Endothelial cell of umbilical vein (primary cell): ENCODE results near the gene ACLY. TPM values are rescaled to one million over a fixed set of nuclear protein-coding genes. Genes with fewer than 3 reads are reported as not detected.

Experiments used
- BruUV-seq: library from RNA; stranded (reverse); fragments of 400-500 nt; replicated peaks from 2 replicates; lab custom pipeline; 2021; lab: Mats Ljungman, UMichigan
- CTCF ChIA-PET: fragments of 300-600, 350-600 bp; sonication (Branson Sonifier 250); formaldehyde crosslinking; loops from one replicate; lab custom pipeline; 2021; ENCODE audit warnings: antibody characterized with exemption, inconsistent platforms; lab: Charles Lee
- POLR2A ChIA-PET: fragments of 300-600, 350-600 bp; sonication (Branson Sonifier 250); formaldehyde crosslinking; loops from one replicate; lab custom pipeline; 2021; ENCODE audit warnings: antibody characterized with exemption, inconsistent platforms; lab: Charles Lee
- DNase-seq: peaks from one replicate; pipeline ENCODE4 v3.0.0-alpha.2; 2011; ENCODE audit warnings: low read depth, low spot score
- FAIRE-seq: peaks from 2 replicates; lab custom pipeline; 2011; peaks lifted over from hg19 to GRCh38; lab: Jason Lieb, UNC
- H2AFZ ChIP-seq: 2 replicates; pipeline ENCODE4 v1.6.0; 2012; ENCODE audit warnings: low read depth, low read length, control low read depth, inconsistent platforms
- H3K27ac ChIP-seq: 2 replicates; pipeline ENCODE4 v1.5.1; 2011; ENCODE audit warnings: low read depth, mild to moderate bottlenecking, control low read depth, low read length, moderate library complexity; ENCODE audit not compliant: insufficient read depth
- H3K27me3 ChIP-seq, 2 experiments: 2 replicates each; pipeline versions ENCODE4 v1.6.0 to v1.6.1; 2011; ENCODE audit warnings: low read length in 2 of 2, mixed read lengths in 1 of 2; ENCODE audit not compliant: control insufficient read depth in 2 of 2, insufficient read depth in 2 of 2
- H3K36me3 ChIP-seq, 2 experiments: 2 replicates in 1 of 2; 3 replicates in 1 of 2; pipeline ENCODE4 v1.5.1; 2011; ENCODE audit warnings: low read length in 2 of 2, mild to moderate bottlenecking in 1 of 2, moderate library complexity in 1 of 2; ENCODE audit not compliant: control insufficient read depth in 2 of 2, insufficient read depth in 2 of 2; ENCODE audit errors: extremely low read depth in 1 of 2
- H3K4me1 ChIP-seq: 3 replicates; pipeline ENCODE4 v1.5.1; 2011; ENCODE audit warnings: mild to moderate bottlenecking, low read length; ENCODE audit not compliant: control insufficient read depth, insufficient read depth; ENCODE audit errors: extremely low read depth
- H3K4me2 ChIP-seq: 2 replicates; pipeline ENCODE4 v1.6.1; 2011; ENCODE audit warnings: low read length, control low read depth, mixed read lengths; ENCODE audit not compliant: insufficient read depth
- H3K4me3 ChIP-seq, 3 experiments: fragments of 200-600 bp in 1 of 3; sonication (generic), shearing (Covaris generic) in 1 of 3; replicated peaks in 1 of 3; 2 replicates each; pipeline ENCODE4 v1.5.1; 2011 to 2016; ENCODE audit warnings: control low read depth in 3 of 3, low read length in 3 of 3, mild to moderate bottlenecking in 2 of 3, inconsistent platforms in 1 of 3, low read depth in 1 of 3, moderate library complexity in 1 of 3; ENCODE audit not compliant: insufficient read depth in 1 of 3
- H3K79me2 ChIP-seq: 2 replicates; pipeline ENCODE4 v1.6.0; 2012; ENCODE audit warnings: low read length, inconsistent platforms; ENCODE audit not compliant: control insufficient read depth, insufficient read depth
- H3K9ac ChIP-seq: replicated peaks from 2 replicates; pipeline ENCODE3; 2011; ENCODE audit warnings: low read length, control low read depth; ENCODE audit not compliant: insufficient read depth; ENCODE audit errors: extremely low read depth
- H3K9me1 ChIP-seq: replicated peaks from 3 replicates; pipeline ENCODE4 v1.6.0; 2011; ENCODE audit warnings: mild to moderate bottlenecking, low read length; ENCODE audit not compliant: control insufficient read depth, insufficient read depth; ENCODE audit errors: extremely low read depth
- H3K9me3 ChIP-seq: replicated peaks from 2 replicates; pipeline ENCODE4 v1.5.1; 2012; ENCODE audit warnings: low read length, inconsistent platforms; ENCODE audit not compliant: control insufficient read depth, insufficient read depth
- H4K20me1 ChIP-seq: replicated peaks from 2 replicates; pipeline ENCODE3; 2011; ENCODE audit warnings: mild to moderate bottlenecking, low read length; ENCODE audit not compliant: control insufficient read depth, insufficient read depth; ENCODE audit errors: extremely low read depth
- EZH2 ChIP-seq: IDR thresholded peaks from 2 replicates; pipeline ENCODE4 v1.6.1; 2012; ENCODE audit warnings: borderline replicate concordance, low read depth, mild to moderate bottlenecking, moderate library complexity, low read length, inconsistent platforms; ENCODE audit not compliant: severe bottlenecking
- FOS ChIP-seq: IDR thresholded peaks from 2 replicates; pipeline ENCODE4 v1.6.1; 2011; ENCODE audit warnings: mild to moderate bottlenecking, low read length, moderate library complexity, borderline replicate concordance; ENCODE audit not compliant: insufficient read depth
- GATA2 ChIP-seq: IDR thresholded peaks from 2 replicates; pipeline ENCODE4 v1.7.0; 2011; ENCODE audit warnings: low read depth, mild to moderate bottlenecking, moderate library complexity, mixed read lengths, low read length; ENCODE audit not compliant: insufficient read length, insufficient read depth
- JUN ChIP-seq: IDR thresholded peaks from 2 replicates; pipeline ENCODE4 v1.6.1; 2011; ENCODE audit warnings: borderline replicate concordance, low read depth; ENCODE audit not compliant: insufficient read length, insufficient read depth
- MYC ChIP-seq: IDR thresholded peaks from one replicate; pipeline ENCODE4 v1.6.1; 2011; ENCODE audit warnings: mild to moderate bottlenecking, low read depth, low read length
- POLR2A ChIP-seq: IDR thresholded peaks from 2 replicates; pipeline ENCODE4 v1.6.1; 2012; ENCODE audit warnings: low read depth, mild to moderate bottlenecking, control low read depth, low read length
- POLR2AphosphoS5 ChIP-seq: IDR thresholded peaks from 2 replicates; pipeline ENCODE4 v1.6.1; 2012; ENCODE audit warnings: low read depth, mild to moderate bottlenecking, control low read depth, low read length, moderate library complexity; ENCODE audit not compliant: insufficient read depth
- dilution Hi-C: fragments of 300-500 bp; cut with MboI; formaldehyde crosslinking; loops from one replicate; pipeline ENCODE4 v1.15.0; 2019; ENCODE audit warnings: low sequenced_read_pairs; ENCODE audit not compliant: extremely low pct_ligation_motif_present
- intact Hi-C: fragments of 100-400 bp; cut with micrococcal nuclease; formaldehyde crosslinking; loops from one replicate; pipeline ENCODE4 v1.10.0; 2022
- polyA plus RNA-seq, 4 experiments: library from polyadenylated mRNA; depleted of rRNA in 3 of 4; stranded (reverse) in 3 of 4; unstranded in 1 of 4; fragments of >200 nt; gene quantifications; 2 replicates each; pipeline versions ENCODE4 v1.2.1 to v1.2.3, GENCODE V29; 2011 to 2012; ENCODE audit warnings: missing spikeins in 1 of 4
- total RNA-seq: library from RNA; stranded (reverse); gene quantifications from 2 replicates; pipeline ENCODE4 v1.2.3, GENCODE V29; 2021
- TF ChIP-seq, protein P1 (sequence below): IDR thresholded peaks from 2 replicates; pipeline ENCODE4 v1.6.1; 2011; ENCODE audit not compliant: insufficient read depth, insufficient read length
- TF ChIP-seq, protein P2 (sequence below), 2 donors: IDR thresholded peaks; 1 replicate in 1 of 2; 2 replicates in 1 of 2; pipeline ENCODE4 v1.5.1; 2011; ENCODE audit warnings: low read length in 2 of 2, mild to moderate bottlenecking in 2 of 2, moderate library complexity in 2 of 2, control low read depth in 1 of 2, inconsistent platforms in 1 of 2, low read depth in 1 of 2; ENCODE audit not compliant: insufficient read depth in 1 of 2; ENCODE audit errors: extremely low read depth in 1 of 2

Gene ACLY
- total and polyA plus RNA-seq, 2 donors (not counting 3 experiments of a cell fraction or from before 2014, with no cell fraction given): 174 to 324 TPM

DNA sequence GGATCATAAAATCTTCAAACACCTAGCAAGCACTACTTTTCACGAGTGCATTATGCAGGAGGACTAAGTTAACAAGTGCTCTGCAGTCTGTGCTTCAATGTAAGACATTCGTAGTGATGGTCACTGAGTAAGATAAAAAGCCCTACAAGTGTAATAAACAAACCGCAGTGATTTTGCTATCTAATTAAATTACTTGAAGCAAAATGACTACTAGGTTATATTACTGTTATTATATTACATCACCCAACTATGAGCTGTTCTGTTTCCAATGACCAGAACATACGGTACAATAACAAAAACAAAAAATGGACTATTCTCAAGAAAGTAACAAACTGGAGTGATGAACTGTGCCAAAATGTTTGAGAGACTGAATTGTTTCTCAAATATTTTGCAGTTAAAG, 70.0 kb downstream of the ACLY start:
- POLR2A ChIA-PET: no interaction called here

DNA sequence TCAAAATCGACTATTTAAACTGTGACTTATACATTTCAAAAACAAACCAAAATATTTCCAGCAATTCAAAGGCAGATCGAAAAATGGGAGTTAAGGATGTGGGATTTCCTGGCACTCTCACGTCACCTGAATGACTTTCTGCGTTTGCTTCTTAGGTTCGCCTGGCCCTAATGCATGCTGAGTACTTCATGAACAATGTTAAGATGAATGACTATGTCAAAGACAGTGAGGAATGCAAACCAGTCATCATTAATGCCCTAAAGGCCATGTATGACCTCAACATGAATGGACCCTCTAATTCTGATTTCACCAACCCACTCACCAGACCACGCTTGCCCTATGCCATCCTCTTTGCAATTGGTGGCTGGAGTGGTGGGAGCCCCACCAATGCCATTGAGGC, 73.8 kb downstream of the ACLY start:
- Histone ChIP-seq H3K27me3 (no peaks in the 10 kb centered on the region), H4K20me1 (no peaks in the 10 kb centered on the region), H3K9ac (no peak overlapping the region), H2AFZ (no peak overlapping the region), H3K79me2 (peaks cover 2% of the 10 kb centered on the region), H3K9me1 (no peaks in the 10 kb centered on the region), H3K4me1 (no peaks in the 10 kb centered on the region), H3K4me2 (no peak overlapping the region), H3K27ac (no peak overlapping the region), H3K36me3 (no peaks in the 10 kb centered on the region), H3K9me3 (no peaks in the 10 kb centered on the region), H3K4me3 (no peak overlapping the region)
- ChIA-PET CTCF (no interaction called here), POLR2A (no interaction called here)
- no peak for TF ChIP-seq JUN
- no peak for TF ChIP-seq GATA2
- TF ChIP-seq, protein P1, sequence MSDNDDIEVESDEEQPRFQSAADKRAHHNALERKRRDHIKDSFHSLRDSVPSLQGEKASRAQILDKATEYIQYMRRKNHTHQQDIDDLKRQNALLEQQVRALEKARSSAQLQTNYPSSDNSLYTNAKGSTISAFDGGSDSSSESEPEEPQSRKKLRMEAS: no peak
- TF ChIP-seq POLR2AphosphoS5: no peak
- TF ChIP-seq EZH2: no peak
- TF ChIP-seq, protein P2, sequence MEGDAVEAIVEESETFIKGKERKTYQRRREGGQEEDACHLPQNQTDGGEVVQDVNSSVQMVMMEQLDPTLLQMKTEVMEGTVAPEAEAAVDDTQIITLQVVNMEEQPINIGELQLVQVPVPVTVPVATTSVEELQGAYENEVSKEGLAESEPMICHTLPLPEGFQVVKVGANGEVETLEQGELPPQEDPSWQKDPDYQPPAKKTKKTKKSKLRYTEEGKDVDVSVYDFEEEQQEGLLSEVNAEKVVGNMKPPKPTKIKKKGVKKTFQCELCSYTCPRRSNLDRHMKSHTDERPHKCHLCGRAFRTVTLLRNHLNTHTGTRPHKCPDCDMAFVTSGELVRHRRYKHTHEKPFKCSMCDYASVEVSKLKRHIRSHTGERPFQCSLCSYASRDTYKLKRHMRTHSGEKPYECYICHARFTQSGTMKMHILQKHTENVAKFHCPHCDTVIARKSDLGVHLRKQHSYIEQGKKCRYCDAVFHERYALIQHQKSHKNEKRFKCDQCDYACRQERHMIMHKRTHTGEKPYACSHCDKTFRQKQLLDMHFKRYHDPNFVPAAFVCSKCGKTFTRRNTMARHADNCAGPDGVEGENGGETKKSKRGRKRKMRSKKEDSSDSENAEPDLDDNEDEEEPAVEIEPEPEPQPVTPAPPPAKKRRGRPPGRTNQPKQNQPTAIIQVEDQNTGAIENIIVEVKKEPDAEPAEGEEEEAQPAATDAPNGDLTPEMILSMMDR (IDR thresholded peaks at IDR 0.05; ENCODE audit: extremely low read depth in 1 of 2, insufficient read depth in 1 of 2, low read depth in 1 of 2, low read length in 2 of 2): no peak
- no peak for TF ChIP-seq MYC
- no peak for TF ChIP-seq POLR2A
- no peak for TF ChIP-seq FOS
- no TSS peak for BruUV-seq
- dilution Hi-C loops: no loop called here
- no peak for FAIRE-seq
- DNase-seq: no peak
- intact Hi-C loops: no loop called here

More for the DNA sequence above, 70.0 kb downstream of the ACLY start:
- TF ChIP-seq JUN: no peak
- TF ChIP-seq POLR2A: no peak
- TF ChIP-seq, protein P2 (IDR thresholded peaks at IDR 0.05; ENCODE audit: extremely low read depth in 1 of 2, insufficient read depth in 1 of 2, low read depth in 1 of 2, low read length in 2 of 2): no peak
- no peak for TF ChIP-seq GATA2
- Histone ChIP-seq H3K79me2 (peaks cover 4% of the 10 kb centered on the region), H3K9ac (no peak overlapping the region), H3K9me1 (no peaks in the 10 kb centered on the region), H3K9me3 (no peaks in the 10 kb centered on the region), H3K27me3 (no peaks in the 10 kb centered on the region), H3K27ac (no peak overlapping the region), H2AFZ (no peak overlapping the region), H3K4me1 (no peaks in the 10 kb centered on the region), H3K4me2 (no peak overlapping the region), H3K4me3 (no peak overlapping the region), H3K36me3 (peaks cover 0 to 2% of the 10 kb centered on the region in 2 experiments), H4K20me1 (no peaks in the 10 kb centered on the region)
- no peak for FAIRE-seq
- CTCF ChIA-PET: interaction anchor here (1.2 to 2.5 kb wide), 2 partner anchors 11 to 14 kb away, joined by 3 to 7 read pairs; partner anchors contain the start of gene KLHL10
- dilution Hi-C loops (no loop called here), intact Hi-C loops (no loop called here)
- BruUV-seq: no TSS peak
- DNase-seq: no peak
